Measurements from ENCODE around the gene CAND2. TPM values are rescaled to one million over a fixed set of nuclear protein-coding genes. Genes with fewer than 3 reads are reported as not detected.
A peak's percentile ranks its signal among the peaks of the same experiment; 100 is the strongest.

The CAND2 gene
- total and polyA plus RNA-seq, 9 of the 15 experiments (the other 6 are each of a cell fraction or from before 2014, with no cell fraction given) = 0.91 to 14.9 (median 4.3) TPM

DNA sequence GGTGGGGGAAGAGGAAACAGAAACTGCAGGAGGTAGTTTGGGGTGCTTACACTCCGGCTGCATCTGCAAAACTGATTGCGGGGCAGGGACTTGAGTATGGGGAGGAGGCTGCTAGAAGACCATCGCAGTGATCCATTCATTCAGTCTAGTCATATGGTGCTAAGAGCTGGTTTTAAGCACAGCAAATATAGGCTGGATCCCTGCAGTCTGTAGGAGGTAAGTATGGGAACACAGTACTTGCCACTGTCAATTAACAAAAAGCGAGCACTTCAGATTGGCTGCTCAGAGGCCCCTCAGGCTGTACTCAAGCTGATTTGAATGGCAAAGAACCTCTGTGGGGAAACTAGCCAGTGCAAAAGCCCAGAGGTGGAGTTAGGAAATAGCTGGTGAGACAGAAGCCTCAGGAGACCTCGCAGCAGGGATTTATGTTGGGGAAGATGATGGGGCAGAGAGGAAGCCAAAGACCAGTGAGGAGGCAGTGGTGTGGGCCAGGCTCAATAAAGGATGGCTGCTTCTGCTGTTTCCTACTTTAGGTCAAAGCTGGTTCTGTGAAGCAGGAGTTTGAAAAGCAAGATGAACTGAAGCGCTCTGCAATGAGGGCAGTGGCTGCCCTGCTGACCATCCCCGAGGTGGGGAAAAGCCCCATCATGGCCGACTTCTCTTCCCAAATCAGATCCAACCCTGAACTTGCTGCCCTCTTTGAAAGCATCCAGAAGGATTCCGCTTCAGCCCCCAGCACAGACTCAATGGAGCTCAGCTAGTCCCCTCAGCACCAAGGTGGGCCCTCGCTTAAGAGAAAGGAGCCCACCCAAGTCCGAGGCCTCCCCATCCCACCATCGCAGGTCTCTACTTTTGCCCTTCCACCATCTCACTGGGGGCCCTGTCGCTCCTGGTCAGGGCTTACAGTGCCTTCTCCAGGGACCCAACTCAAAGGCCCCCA is 37.0 kb downstream of the CAND2 start (continued):
- TF ChIP-seq, protein P1, sequence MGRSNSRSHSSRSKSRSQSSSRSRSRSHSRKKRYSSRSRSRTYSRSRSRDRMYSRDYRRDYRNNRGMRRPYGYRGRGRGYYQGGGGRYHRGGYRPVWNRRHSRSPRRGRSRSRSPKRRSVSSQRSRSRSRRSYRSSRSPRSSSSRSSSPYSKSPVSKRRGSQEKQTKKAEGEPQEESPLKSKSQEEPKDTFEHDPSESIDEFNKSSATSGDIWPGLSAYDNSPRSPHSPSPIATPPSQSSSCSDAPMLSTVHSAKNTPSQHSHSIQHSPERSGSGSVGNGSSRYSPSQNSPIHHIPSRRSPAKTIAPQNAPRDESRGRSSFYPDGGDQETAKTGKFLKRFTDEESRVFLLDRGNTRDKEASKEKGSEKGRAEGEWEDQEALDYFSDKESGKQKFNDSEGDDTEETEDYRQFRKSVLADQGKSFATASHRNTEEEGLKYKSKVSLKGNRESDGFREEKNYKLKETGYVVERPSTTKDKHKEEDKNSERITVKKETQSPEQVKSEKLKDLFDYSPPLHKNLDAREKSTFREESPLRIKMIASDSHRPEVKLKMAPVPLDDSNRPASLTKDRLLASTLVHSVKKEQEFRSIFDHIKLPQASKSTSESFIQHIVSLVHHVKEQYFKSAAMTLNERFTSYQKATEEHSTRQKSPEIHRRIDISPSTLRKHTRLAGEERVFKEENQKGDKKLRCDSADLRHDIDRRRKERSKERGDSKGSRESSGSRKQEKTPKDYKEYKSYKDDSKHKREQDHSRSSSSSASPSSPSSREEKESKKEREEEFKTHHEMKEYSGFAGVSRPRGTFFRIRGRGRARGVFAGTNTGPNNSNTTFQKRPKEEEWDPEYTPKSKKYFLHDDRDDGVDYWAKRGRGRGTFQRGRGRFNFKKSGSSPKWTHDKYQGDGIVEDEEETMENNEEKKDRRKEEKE (IDR thresholded peaks at IDR 0.05; ENCODE audit: borderline replicate concordance in 1 of 2, control insufficient read depth in 1 of 2, low read depth in 2 of 2, low read length in 1 of 2) = peak in 1 of 2 experiments; percentile 42; a peak in 1 of 4 replicates
- TF ChIP-seq POLR2G (IDR thresholded peaks at IDR 0.05; ENCODE audit: low read depth, low read length) (peak; percentile 62), PREB (CRISPR knock-in tag; IDR thresholded peaks at IDR 0.05) (0 out of 2 replicates have a peak, but pooled peaks have one; percentile 30), HDAC1 (IDR thresholded peaks at IDR 0.05) (no peak), SNRNP70 (optimal IDR thresholded peaks at IDR 0.05; ENCODE audit: low read depth, low read length) (peak; percentile 11), AFF1 (IDR thresholded peaks at IDR 0.05; ENCODE audit: low read depth in 1 of 2, partially characterized antibody in 2 of 2) (no peak), POLR2AphosphoS2 (IDR thresholded peaks at IDR 0.05; ENCODE audit: low read length) (peak; percentile 28; the same call in 1 of the 2 replicates), PHF21A (IDR thresholded peaks at IDR 0.05; ENCODE audit: borderline replicate concordance, low read depth) (peak; percentile 13; the same call in 1 of the 2 replicates)

Data from K562 (cell line).